ENCODE data around the gene DCAF7. TPM values are rescaled to one million over a fixed set of nuclear protein-coding genes. Genes with fewer than 3 reads are reported as not detected.

Gene DCAF7
- total RNA-seq, 1 experiment from 2014 or later = 58.9 TPM

DNA sequence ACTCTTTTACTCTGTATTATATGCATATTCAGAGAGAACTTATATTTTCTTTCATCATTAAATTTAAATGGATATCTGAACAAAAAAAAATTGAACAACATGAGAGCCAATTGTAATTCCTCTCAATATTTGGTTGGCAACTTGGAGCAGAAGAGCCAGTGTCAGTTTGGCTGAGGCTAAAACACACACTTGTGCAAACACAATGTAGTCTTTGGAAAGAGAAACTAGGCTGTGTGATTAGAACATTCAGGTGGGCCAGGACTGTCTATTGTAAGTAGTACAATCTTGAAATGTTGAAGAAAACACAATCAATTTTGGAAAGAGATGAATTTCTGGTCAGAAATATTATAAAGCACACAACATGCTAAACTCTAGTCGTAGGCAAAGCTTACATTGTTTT is 17.0 kb downstream of the DCAF7 start:
- CTCF ChIA-PET = no interaction called here
- Mint-ChIP-seq H3K4me1 (ENCODE audit: low read depth, unreplicated experiment) (no peaks in the 10 kb centered on the region), H3K4me3 (ENCODE audit: low read depth, unreplicated experiment) (no peak overlapping the region), H3K27me3 (ENCODE audit: unreplicated experiment) (no peaks in the 10 kb centered on the region), H3K9me3 (ENCODE audit: low read depth, unreplicated experiment) (no peaks in the 10 kb centered on the region), H3K36me3 (ENCODE audit: insufficient read depth, unreplicated experiment) (no peaks in the 10 kb centered on the region), H3K27ac (ENCODE audit: unreplicated experiment) (no peak overlapping the region)
- intact Hi-C loops (cut with micrococcal nuclease; ENCODE audit: unreplicated experiment) = no loop called here
- BruUV-seq (replicated peaks) = no TSS peak
- DNase-seq = no peak
- TF ChIP-seq, protein P1, sequence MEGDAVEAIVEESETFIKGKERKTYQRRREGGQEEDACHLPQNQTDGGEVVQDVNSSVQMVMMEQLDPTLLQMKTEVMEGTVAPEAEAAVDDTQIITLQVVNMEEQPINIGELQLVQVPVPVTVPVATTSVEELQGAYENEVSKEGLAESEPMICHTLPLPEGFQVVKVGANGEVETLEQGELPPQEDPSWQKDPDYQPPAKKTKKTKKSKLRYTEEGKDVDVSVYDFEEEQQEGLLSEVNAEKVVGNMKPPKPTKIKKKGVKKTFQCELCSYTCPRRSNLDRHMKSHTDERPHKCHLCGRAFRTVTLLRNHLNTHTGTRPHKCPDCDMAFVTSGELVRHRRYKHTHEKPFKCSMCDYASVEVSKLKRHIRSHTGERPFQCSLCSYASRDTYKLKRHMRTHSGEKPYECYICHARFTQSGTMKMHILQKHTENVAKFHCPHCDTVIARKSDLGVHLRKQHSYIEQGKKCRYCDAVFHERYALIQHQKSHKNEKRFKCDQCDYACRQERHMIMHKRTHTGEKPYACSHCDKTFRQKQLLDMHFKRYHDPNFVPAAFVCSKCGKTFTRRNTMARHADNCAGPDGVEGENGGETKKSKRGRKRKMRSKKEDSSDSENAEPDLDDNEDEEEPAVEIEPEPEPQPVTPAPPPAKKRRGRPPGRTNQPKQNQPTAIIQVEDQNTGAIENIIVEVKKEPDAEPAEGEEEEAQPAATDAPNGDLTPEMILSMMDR (IDR thresholded peaks at IDR 0.05; ENCODE audit: unreplicated experiment) = no peak

DNA sequence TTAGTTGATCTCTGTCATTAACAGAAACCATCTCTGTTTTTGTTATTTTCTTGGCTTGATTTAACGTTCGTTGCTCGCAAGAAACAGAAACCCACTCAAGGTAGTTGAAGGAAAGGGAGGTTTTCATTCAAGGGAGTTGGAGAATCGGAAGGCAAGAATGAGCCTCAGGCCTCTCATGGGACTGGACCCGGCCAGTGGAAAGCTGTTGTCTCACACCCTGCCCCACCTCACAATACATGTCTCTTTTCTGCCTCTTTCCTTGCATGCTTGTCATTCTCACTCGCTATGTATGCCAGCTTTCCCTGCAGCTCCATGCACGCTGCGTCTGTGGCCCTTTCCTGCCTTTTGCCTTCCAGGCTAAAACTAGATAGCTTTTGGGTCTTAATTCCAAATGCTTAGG is 18.3 kb downstream of the DCAF7 start:
- intact Hi-C loops (cut with micrococcal nuclease; ENCODE audit: unreplicated experiment) = no loop called here
- Mint-ChIP-seq H3K4me1 (ENCODE audit: low read depth, unreplicated experiment) (no peaks in the 10 kb centered on the region), H3K4me3 (ENCODE audit: low read depth, unreplicated experiment) (no peak overlapping the region), H3K9me3 (ENCODE audit: low read depth, unreplicated experiment) (no peaks in the 10 kb centered on the region), H3K27ac (ENCODE audit: unreplicated experiment) (no peak overlapping the region), H3K36me3 (ENCODE audit: insufficient read depth, unreplicated experiment) (no peaks in the 10 kb centered on the region), H3K27me3 (ENCODE audit: unreplicated experiment) (no peaks in the 10 kb centered on the region)
- BruUV-seq (replicated peaks) = no TSS peak
- TF ChIP-seq, protein P1 (IDR thresholded peaks at IDR 0.05; ENCODE audit: unreplicated experiment) = no peak
- CTCF ChIA-PET = interaction anchor here (0.6 kb wide), 1 partner anchor 10 kb away, joined by 3 read pairs; no protein-coding TSS in a partner anchor
- DNase-seq = no peak

DNA sequence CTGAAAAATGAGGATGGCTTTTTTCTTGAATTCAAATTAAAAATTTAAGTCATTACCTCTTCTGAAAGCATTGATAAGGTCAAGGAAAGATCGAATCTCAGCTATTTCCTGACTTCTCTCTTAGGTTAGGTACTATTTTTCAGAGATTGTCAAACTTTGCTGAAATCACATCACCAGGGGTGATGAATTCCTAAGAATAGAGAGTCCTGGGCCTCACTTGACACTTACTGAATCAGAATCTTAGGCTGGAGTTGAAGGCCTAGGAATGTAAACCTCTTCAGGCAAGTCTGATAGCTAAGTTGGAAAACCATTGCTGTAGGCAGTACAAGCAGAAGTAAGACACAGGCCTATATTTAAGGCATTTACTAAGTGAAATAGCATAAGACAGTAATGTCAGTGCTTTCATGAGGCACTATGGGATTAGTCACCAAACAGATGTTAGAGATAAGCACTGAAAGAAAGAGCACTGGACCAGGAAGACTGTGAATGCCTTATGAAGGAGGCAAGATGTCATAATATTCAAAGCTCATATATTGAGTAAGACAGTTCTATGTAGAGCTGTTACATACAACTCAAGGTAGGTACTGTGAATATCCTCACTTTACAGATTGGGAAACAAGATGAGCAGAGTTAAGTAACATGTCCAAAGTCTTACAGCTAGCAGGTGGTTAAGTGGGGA is 21.5 kb downstream of the DCAF7 start:
- no peaks in the 10 kb centered on the region for H3K27me3 Mint-ChIP-seq (ENCODE audit: unreplicated experiment)
- no peak overlapping the region for H3K4me3 Mint-ChIP-seq (ENCODE audit: low read depth, unreplicated experiment)
- TF ChIP-seq, protein P1 (IDR thresholded peaks at IDR 0.05; ENCODE audit: unreplicated experiment) = no peak
- H3K27ac Mint-ChIP-seq (ENCODE audit: unreplicated experiment) = no peak overlapping the region
- intact Hi-C loops (cut with micrococcal nuclease; ENCODE audit: unreplicated experiment) = no loop called here
- H3K4me1 Mint-ChIP-seq (ENCODE audit: low read depth, unreplicated experiment) = no peaks in the 10 kb centered on the region
- no peaks in the 10 kb centered on the region for H3K9me3 Mint-ChIP-seq (ENCODE audit: low read depth, unreplicated experiment)
- CTCF ChIA-PET = no interaction called here
- H3K36me3 Mint-ChIP-seq (ENCODE audit: insufficient read depth, unreplicated experiment) = no peaks in the 10 kb centered on the region
- no TSS peak for BruUV-seq (replicated peaks)
- DNase-seq = no peak

DNA sequence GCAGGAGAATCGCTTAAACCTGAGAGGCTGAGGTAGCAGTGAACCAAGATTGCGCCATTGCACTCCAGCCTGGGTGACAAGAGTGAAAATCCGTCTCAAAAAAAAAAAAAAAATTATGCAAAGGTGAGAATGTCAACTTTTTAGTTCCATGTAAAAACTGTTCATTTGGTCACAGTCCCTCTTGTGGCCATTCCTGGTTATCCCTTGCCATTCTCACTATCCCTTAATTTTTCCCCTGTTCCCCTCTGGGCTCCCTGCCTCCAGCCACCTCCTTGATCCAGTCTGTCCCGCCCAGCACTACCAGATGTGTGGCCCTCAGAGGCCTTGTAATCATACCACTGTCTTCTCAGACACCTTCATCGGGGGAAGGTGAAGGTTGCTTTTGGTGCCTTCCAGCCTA is 23.4 kb downstream of the DCAF7 start:
- intact Hi-C loops (cut with micrococcal nuclease; ENCODE audit: unreplicated experiment) = no loop called here
- no TSS peak for BruUV-seq (replicated peaks)
- CTCF ChIA-PET = interaction anchor here (1.1 kb wide), 1 partner anchor 148 kb away, joined by 3 read pairs; no protein-coding TSS in a partner anchor
- Mint-ChIP-seq H3K27ac (ENCODE audit: unreplicated experiment) (no peak overlapping the region), H3K36me3 (ENCODE audit: insufficient read depth, unreplicated experiment) (no peaks in the 10 kb centered on the region), H3K9me3 (ENCODE audit: low read depth, unreplicated experiment) (no peaks in the 10 kb centered on the region), H3K4me1 (ENCODE audit: low read depth, unreplicated experiment) (no peaks in the 10 kb centered on the region), H3K4me3 (ENCODE audit: low read depth, unreplicated experiment) (no peak overlapping the region), H3K27me3 (ENCODE audit: unreplicated experiment) (no peaks in the 10 kb centered on the region)
- no peak for DNase-seq
- TF ChIP-seq, protein P1 (IDR thresholded peaks at IDR 0.05; ENCODE audit: unreplicated experiment) = no peak
